ENCODE results near the gene TBC1D8. TPM values are rescaled to one million over a fixed set of nuclear protein-coding genes. Genes with fewer than 3 reads are reported as not detected.

The TBC1D8 gene
- total RNA-seq, 1 experiment from 2014 or later, result 139 TPM

DNA sequence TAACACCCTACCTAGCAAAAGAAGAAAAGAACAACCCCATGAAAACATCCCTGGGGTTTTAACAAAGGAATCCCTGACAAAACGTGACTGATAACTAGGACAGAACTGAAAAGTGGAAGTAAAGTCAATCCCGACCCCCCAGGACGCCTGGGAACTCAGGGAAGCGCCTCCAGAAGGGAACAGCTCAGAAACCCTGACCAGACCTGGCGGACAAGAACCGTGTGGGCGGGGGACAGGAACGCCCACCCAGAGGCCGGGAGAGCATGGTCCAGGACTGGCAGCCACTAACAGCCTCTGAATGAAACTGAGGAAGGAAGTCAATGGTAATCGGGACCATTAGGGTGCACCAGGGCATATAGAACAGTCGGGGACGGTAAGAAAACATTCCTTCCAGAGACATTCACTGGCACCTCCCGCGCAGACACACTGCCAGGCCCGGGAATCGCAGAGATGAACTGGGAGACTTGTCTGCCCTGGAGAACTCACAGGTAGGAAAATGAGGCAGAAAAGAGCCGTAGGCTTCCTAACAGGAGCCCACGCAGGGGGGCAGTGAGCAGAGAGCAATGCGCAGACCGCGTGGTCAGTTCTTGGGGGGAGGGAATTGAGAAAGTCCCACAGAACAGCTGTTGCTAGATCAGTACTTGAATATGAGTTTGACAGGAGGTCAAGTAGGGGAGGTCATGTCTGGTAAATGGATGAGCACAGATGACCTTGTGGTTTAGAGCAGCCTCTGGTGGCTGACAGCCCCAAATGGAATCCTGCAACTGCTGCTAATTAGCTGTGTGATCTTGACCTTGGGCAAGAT is 1.3 kb upstream of the TBC1D8 start:
- H3K27me3 ChIP-seq (ENCODE audit: control insufficient read depth, insufficient read depth, low read length), result no peaks in the 10 kb centered on the region
- intact Hi-C loops (cut with micrococcal nuclease; ENCODE audit: unreplicated experiment), result loop anchor here (2.0 to 5.0 kb wide), 3 partner anchors 50 to 140 kb away; no protein-coding TSS in a partner anchor
- TF ChIP-seq POLR2AphosphoS5 (IDR thresholded peaks at IDR 0.05; ENCODE audit: low read depth, low read length), result no peak; the same call in 1 of the 2 replicates
- no peak for TF ChIP-seq TCF7L2 (IDR thresholded peaks at IDR 0.05; ENCODE audit: low read depth, low read length)
- TF ChIP-seq SIN3A (IDR thresholded peaks at IDR 0.05; ENCODE audit: borderline replicate concordance, insufficient read depth, low read depth, low read length), result 0 out of 2 replicates have a peak, but pooled peaks have one; percentile 64
- peak; percentile 90 for TF ChIP-seq CTCF (IDR thresholded peaks at IDR 0.05)
- no peaks in the 10 kb centered on the region for H3K9me3 ChIP-seq (ENCODE audit: control insufficient read depth, insufficient read depth, low read depth, low read length)
- POLR2A ChIA-PET, result no interaction called here
- peak; percentile 77 for DNase-seq (ENCODE audit: low read depth, low spot score)
- H3K4me3 ChIP-seq (ENCODE audit: low read depth in 2 of 2, low read length in 2 of 2), result peak overlapping the region; percentile 62 to 69
- peak; percentile 45 for ATAC-seq
- H3K36me3 ChIP-seq (ENCODE audit: control insufficient read depth, insufficient read depth, low read length), result peaks cover 2% of the 10 kb centered on the region
- CTCF ChIA-PET, result interaction anchor here (0.6 to 1.6 kb wide), 3 partner anchors 73 to 144 kb away, joined by 3 to 8 read pairs (median 8); no protein-coding TSS in a partner anchor
- no TSS peak for BruUV-seq (replicated peaks)
- peak overlapping the region; percentile 98 for H3K27ac ChIP-seq (ENCODE audit: low read length)
- H3K4me1 ChIP-seq (ENCODE audit: control insufficient read depth, insufficient read depth, low read length), result peaks cover 36% of the 10 kb centered on the region
- in situ Hi-C loops (cut with HindIII; ENCODE audit: low pct_unique_long_range_greater_than_20kb, low sequenced_read_pairs), result no loop called here

GRCh38 chr2:101151859-101152271 is 683 bp upstream of the TBC1D8 start:
- DNase-seq (ENCODE audit: low read depth, low spot score) (no peak), ATAC-seq (no peak)
- H3K27ac ChIP-seq (ENCODE audit: low read length), result peak overlapping the region; percentile 98
- peaks cover 4% of the 10 kb centered on the region for H3K36me3 ChIP-seq (ENCODE audit: control insufficient read depth, insufficient read depth, low read length)
- in situ Hi-C loops (cut with HindIII; ENCODE audit: low pct_unique_long_range_greater_than_20kb, low sequenced_read_pairs) (no loop called here), intact Hi-C loops (cut with micrococcal nuclease; ENCODE audit: unreplicated experiment) (loop anchor here (2.0 to 5.0 kb wide), 3 partner anchors 50 to 139 kb away; no protein-coding TSS in a partner anchor)
- TF ChIP-seq POLR2AphosphoS5 (IDR thresholded peaks at IDR 0.05; ENCODE audit: low read depth, low read length) (no peak), CTCF (IDR thresholded peaks at IDR 0.05) (no peak)
- ChIA-PET POLR2A (no interaction called here), CTCF (interaction anchor here (1.6 kb wide), 1 partner anchor 139 kb away, joined by 8 read pairs; no protein-coding TSS in a partner anchor)
- H3K27me3 ChIP-seq (ENCODE audit: control insufficient read depth, insufficient read depth, low read length), result no peaks in the 10 kb centered on the region
- no peaks in the 10 kb centered on the region for H3K9me3 ChIP-seq (ENCODE audit: control insufficient read depth, insufficient read depth, low read depth, low read length)
- TSS peak; percentile 84 for BruUV-seq (replicated peaks)
- peak overlapping the region; percentile 62 to 69 for H3K4me3 ChIP-seq (ENCODE audit: low read depth in 2 of 2, low read length in 2 of 2)
- H3K4me1 ChIP-seq (ENCODE audit: control insufficient read depth, insufficient read depth, low read length), result peaks cover 43% of the 10 kb centered on the region

- ATAC-seq (no peak), DNase-seq (ENCODE audit: low read depth, low spot score) (no peak)
- Histone ChIP-seq H3K27ac (ENCODE audit: low read length) (peak overlapping the region; percentile 100), H3K4me1 (ENCODE audit: control insufficient read depth, insufficient read depth, low read length) (peaks cover 56% of the 10 kb centered on the region), H3K36me3 (ENCODE audit: control insufficient read depth, insufficient read depth, low read length) (peaks cover 12% of the 10 kb centered on the region), H3K9me3 (ENCODE audit: control insufficient read depth, insufficient read depth, low read depth, low read length) (no peaks in the 10 kb centered on the region), H3K4me3 (ENCODE audit: low read depth in 2 of 2, low read length in 2 of 2) (peak overlapping the region; percentile 93 to 98), H3K27me3 (ENCODE audit: control insufficient read depth, insufficient read depth, low read length) (no peaks in the 10 kb centered on the region)
- ChIA-PET CTCF (interaction anchor here (0.6 to 0.9 kb wide), 3 partner anchors 55 to 529 kb away, joined by 3 to 10 read pairs (median 7); no protein-coding TSS in a partner anchor), POLR2A (interaction anchor here (0.6 kb wide), 1 partner anchor 21 kb away, joined by 3 read pairs; no protein-coding TSS in a partner anchor)
- intact Hi-C loops (cut with micrococcal nuclease; ENCODE audit: unreplicated experiment) (loop anchor here (5.0 kb wide), 2 partner anchors 52 to 123 kb away; no protein-coding TSS in a partner anchor), in situ Hi-C loops (cut with HindIII; ENCODE audit: low pct_unique_long_range_greater_than_20kb, low sequenced_read_pairs) (no loop called here)
- no TSS peak for BruUV-seq (replicated peaks)
- TF ChIP-seq TCF7L2 (IDR thresholded peaks at IDR 0.05; ENCODE audit: low read depth, low read length) (no peak), CTCF (IDR thresholded peaks at IDR 0.05) (no peak), REST (IDR thresholded peaks at IDR 0.05; ENCODE audit: insufficient read depth in 1 of 2, low read depth in 2 of 2, low read length in 1 of 2) (no peak), POLR2AphosphoS5 (IDR thresholded peaks at IDR 0.05; ENCODE audit: low read depth, low read length) (no peak; the same call in 1 of the 2 replicates), SIN3A (IDR thresholded peaks at IDR 0.05; ENCODE audit: borderline replicate concordance, insufficient read depth, low read depth, low read length) (no peak)
Measured at GRCh38 chr2:101150306-101151145, 656 bp downstream of the TBC1D8 start.

All from Panc1 (cell line).